K562 (cell line): ENCODE data around the gene METTL25B. TPM values are rescaled to one million over a fixed set of nuclear protein-coding genes. Genes with fewer than 3 reads are reported as not detected.

ENCODE experiments used
- ARID2 ChIP-seq: fragments of 450-650 bp; IDR thresholded peaks from 2 replicates; pipeline ENCODE4 v1.6.1; 2017; ENCODE audit warnings: antibody characterized with exemption, mild to moderate bottlenecking
- ESRRA ChIP-seq: fragments of 450-650 bp; IDR thresholded peaks from 2 replicates; pipeline ENCODE4 v1.6.1; 2014; ENCODE audit warnings: low read depth, mild to moderate bottlenecking, moderate library complexity, borderline replicate concordance
- MECOM ChIP-seq: fragments of 250-450 bp; sonication (Bioruptor Pico); IDR thresholded peaks from 2 replicates; pipeline ENCODE4 v1.8.0; 2022; ENCODE audit warnings: inconsistent platforms
- MTA3 ChIP-seq: fragments of 450-650 bp; formaldehyde crosslinking; IDR thresholded peaks from 2 replicates; pipeline ENCODE4 v1.6.1; 2017; ENCODE audit warnings: mild to moderate bottlenecking, borderline replicate concordance
- NBN ChIP-seq: fragments of 450-650 bp; IDR thresholded peaks from 2 replicates; pipeline ENCODE4 v1.6.1; 2016; ENCODE audit warnings: low read depth, mild to moderate bottlenecking
- NR2F6 ChIP-seq: fragments of 450-650 bp; formaldehyde crosslinking; IDR thresholded peaks from 2 replicates; pipeline ENCODE4 v1.4.0; 2020; ENCODE audit warnings: mild to moderate bottlenecking
- SMAD4 ChIP-seq: fragments of 250-450 bp; sonication (Bioruptor Pico); conservative IDR thresholded peaks from 2 replicates; pipeline ENCODE4 v1.8.0; 2021; ENCODE audit warnings: inconsistent platforms, mild to moderate bottlenecking, moderate library complexity
- SMARCA4 ChIP-seq: fragments of 450-650 bp; IDR thresholded peaks from 2 replicates; pipeline ENCODE4 v1.6.1; 2016
- SREBF1 ChIP-seq: fragments of 150-350 bp; IDR thresholded peaks from 2 replicates; pipeline ENCODE4 v1.6.1; 2014; ENCODE audit warnings: antibody characterized with exemption, low read depth, low read length, borderline replicate concordance
- TAF7 ChIP-seq: fragments of 450-650 bp; IDR thresholded peaks from 2 replicates; pipeline ENCODE4 v1.6.1; 2016; ENCODE audit warnings: missing genetic modification characterization, missing compliant biosample characterization
- ZFX ChIP-seq: sonication (generic); formaldehyde crosslinking; IDR thresholded peaks from 2 replicates; pipeline ENCODE4 v1.8.0; 2022; ENCODE audit warnings: mild to moderate bottlenecking, missing genetic modification reagents, moderate library complexity
- ZNF431 ChIP-seq: sonication (generic); formaldehyde crosslinking; IDR thresholded peaks from 2 replicates; pipeline ENCODE4 v1.8.0; 2022; ENCODE audit warnings: mild to moderate bottlenecking, missing genetic modification reagents
- polyA plus RNA-seq, 8 experiments: library from polyadenylated mRNA; depleted of rRNA in 4 of 8; stranded (reverse) in 5 of 8; unstranded in 3 of 8; fragments of >200 nt; fragmentation: Nextera tagmentation in 2 of 8; fragmentation: Illumina TruSeq in 1 of 8; extraction: Ambion mirVana in 2 of 8; extraction: Trizol in 1 of 8; gene quantifications; 2 replicates each; pipeline versions ENCODE4 v1.2.1 to v1.2.3, GENCODE V29; 2011 to 2014; ENCODE audit warnings: inconsistent platforms in 1 of 8, missing spikeins in 1 of 8
- total RNA-seq, 7 experiments: library from RNA; depleted of rRNA in 6 of 7; stranded (reverse); fragments of >200 nt in 6 of 7; fragmentation: Illumina TruSeq in 2 of 7; extraction: Trizol in 2 of 7; gene quantifications; 2 replicates each; pipeline versions ENCODE4 v1.2.1 to v1.2.3, GENCODE V29; 2011 to 2021; ENCODE audit warnings: low replicate concordance in 1 of 7
- TF ChIP-seq, protein P1 (sequence below): sonication (generic); formaldehyde crosslinking; IDR thresholded peaks from 2 replicates; pipeline ENCODE4 v1.8.0; 2023; ENCODE audit warnings: mild to moderate bottlenecking, missing genetic modification reagents
- TF ChIP-seq, protein P2 (sequence below), 2 experiments: fragments of 450-650 bp in 1 of 2; sonication (generic) in 1 of 2; formaldehyde crosslinking in 1 of 2; IDR thresholded peaks in 1 of 2; conservative IDR thresholded peaks in 1 of 2; 2 replicates each; pipeline versions ENCODE4 v1.6.1 to v1.8.1; 2016 to 2023; ENCODE audit warnings: mild to moderate bottlenecking in 2 of 2, moderate library complexity in 2 of 2, inconsistent platforms in 1 of 2, missing genetic modification reagents in 1 of 2
- TF ChIP-seq, protein P3 (sequence below): sonication (generic); formaldehyde crosslinking; IDR thresholded peaks from 2 replicates; pipeline ENCODE4 v1.8.0; 2022; ENCODE audit warnings: mild to moderate bottlenecking, low read depth, missing genetic modification reagents
- TF ChIP-seq, protein P4 (sequence below): fragments of 450-650 bp; formaldehyde crosslinking; IDR thresholded peaks from 2 replicates; pipeline ENCODE4 v1.4.0; 2022; ENCODE audit warnings: missing genetic modification characterization

The METTL25B gene
- total and polyA plus RNA-seq, 9 of the 15 experiments (the other 6 are each of a cell fraction or from before 2014, with no cell fraction given): 7.7 to 48.3 (median 33.1) TPM

DNA sequence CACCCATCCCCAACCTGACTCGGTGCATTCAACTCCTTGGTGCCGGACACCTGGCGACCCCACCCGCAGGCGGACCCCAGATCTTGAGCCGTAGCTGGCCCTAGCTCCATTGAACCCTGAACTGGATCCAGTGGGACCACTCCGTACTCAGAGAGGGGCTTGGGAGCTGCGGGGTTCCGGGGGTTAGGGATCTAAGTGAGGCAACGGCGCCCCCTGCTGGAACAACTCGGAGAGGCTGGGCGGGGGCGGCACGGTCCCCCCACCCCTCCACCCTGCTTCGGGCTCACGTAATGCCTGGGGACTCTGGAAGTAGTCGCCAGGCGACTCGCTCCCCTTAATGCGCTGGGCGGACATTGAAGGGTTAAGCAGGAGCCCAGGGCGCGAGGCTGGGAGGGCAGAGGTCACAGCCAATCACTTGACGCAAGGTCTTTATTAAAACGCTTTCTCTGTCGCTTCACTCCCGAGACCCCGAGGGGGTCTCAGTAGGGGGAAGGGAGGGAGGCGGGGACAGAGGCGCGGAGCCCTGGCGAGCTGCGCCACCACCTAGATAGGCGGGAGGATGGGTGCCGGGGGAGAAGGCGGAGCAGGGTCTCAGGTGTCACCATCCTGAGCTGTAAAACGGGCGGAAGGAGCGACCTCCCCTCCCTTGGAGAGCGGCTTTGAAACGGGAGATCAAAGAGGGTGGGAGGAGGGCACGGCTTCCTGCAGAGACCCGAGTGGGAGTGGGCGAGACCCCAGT, 22.2 kb upstream of the METTL25B start (continued):
- TF ChIP-seq, protein P1, sequence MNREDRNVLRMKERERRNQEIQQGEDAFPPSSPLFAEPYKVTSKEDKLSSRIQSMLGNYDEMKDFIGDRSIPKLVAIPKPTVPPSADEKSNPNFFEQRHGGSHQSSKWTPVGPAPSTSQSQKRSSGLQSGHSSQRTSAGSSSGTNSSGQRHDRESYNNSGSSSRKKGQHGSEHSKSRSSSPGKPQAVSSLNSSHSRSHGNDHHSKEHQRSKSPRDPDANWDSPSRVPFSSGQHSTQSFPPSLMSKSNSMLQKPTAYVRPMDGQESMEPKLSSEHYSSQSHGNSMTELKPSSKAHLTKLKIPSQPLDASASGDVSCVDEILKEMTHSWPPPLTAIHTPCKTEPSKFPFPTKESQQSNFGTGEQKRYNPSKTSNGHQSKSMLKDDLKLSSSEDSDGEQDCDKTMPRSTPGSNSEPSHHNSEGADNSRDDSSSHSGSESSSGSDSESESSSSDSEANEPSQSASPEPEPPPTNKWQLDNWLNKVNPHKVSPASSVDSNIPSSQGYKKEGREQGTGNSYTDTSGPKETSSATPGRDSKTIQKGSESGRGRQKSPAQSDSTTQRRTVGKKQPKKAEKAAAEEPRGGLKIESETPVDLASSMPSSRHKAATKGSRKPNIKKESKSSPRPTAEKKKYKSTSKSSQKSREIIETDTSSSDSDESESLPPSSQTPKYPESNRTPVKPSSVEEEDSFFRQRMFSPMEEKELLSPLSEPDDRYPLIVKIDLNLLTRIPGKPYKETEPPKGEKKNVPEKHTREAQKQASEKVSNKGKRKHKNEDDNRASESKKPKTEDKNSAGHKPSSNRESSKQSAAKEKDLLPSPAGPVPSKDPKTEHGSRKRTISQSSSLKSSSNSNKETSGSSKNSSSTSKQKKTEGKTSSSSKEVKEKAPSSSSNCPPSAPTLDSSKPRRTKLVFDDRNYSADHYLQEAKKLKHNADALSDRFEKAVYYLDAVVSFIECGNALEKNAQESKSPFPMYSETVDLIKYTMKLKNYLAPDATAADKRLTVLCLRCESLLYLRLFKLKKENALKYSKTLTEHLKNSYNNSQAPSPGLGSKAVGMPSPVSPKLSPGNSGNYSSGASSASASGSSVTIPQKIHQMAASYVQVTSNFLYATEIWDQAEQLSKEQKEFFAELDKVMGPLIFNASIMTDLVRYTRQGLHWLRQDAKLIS: peak; percentile 78
- TF ChIP-seq NR2F6 (CRISPR knock-in tag) (0 out of 2 replicates have a peak, but pooled peaks have one; percentile 31), ZNF431 (CRISPR knock-in tag) (0 out of 2 replicates have a peak, but pooled peaks have one; percentile 56), ESRRA (0 out of 2 replicates have a peak, but pooled peaks have one; percentile 16), SREBF1 (no peak), MECOM (no peak), SMARCA4 (peak; percentile 64), NBN (peak; percentile 76), TAF7 (tag) (peak; percentile 35; the same call in 1 of the 2 replicates), ARID2 (peak; percentile 94), ZFX (CRISPR knock-in tag) (peak; percentile 58; the same call in 1 of the 2 replicates), SMAD4 (peak; percentile 29; the same call in 1 of the 2 replicates), MTA3 (peak; percentile 54; the same call in 1 of the 2 replicates)
- TF ChIP-seq, protein P2, sequence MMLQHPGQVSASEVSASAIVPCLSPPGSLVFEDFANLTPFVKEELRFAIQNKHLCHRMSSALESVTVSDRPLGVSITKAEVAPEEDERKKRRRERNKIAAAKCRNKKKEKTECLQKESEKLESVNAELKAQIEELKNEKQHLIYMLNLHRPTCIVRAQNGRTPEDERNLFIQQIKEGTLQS (IDR thresholded peaks at IDR 0.05): peak; percentile 20; the same call in 1 of the 2 replicates
- TF ChIP-seq, protein P2 (CRISPR knock-in tag; conservative IDR thresholded peaks at IDR 0.05): no peak
- TF ChIP-seq, protein P3, sequence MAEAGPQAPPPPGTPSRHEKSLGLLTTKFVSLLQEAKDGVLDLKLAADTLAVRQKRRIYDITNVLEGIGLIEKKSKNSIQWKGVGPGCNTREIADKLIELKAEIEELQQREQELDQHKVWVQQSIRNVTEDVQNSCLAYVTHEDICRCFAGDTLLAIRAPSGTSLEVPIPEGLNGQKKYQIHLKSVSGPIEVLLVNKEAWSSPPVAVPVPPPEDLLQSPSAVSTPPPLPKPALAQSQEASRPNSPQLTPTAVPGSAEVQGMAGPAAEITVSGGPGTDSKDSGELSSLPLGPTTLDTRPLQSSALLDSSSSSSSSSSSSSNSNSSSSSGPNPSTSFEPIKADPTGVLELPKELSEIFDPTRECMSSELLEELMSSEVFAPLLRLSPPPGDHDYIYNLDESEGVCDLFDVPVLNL (CRISPR knock-in tag): no peak
- TF ChIP-seq, protein P4, sequence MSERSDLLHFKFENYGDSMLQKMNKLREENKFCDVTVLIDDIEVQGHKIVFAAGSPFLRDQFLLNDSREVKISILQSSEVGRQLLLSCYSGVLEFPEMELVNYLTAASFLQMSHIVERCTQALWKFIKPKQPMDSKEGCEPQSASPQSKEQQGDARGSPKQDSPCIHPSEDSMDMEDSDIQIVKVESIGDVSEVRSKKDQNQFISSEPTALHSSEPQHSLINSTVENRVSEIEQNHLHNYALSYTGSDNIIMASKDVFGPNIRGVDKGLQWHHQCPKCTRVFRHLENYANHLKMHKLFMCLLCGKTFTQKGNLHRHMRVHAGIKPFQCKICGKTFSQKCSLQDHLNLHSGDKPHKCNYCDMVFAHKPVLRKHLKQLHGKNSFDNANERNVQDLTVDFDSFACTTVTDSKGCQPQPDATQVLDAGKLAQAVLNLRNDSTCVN: no peak
